ENCODE data around the gene LRP1B.

- no peak for TF ChIP-seq POLR2A (IDR thresholded peaks at IDR 0.05; ENCODE audit: low read depth, low read length)
- no peak for TF ChIP-seq TAF1 (IDR thresholded peaks at IDR 0.05; ENCODE audit: borderline replicate concordance, low read depth, low read length)
- TF ChIP-seq POLR2AphosphoS5 (IDR thresholded peaks at IDR 0.05; ENCODE audit: low read depth, low read length) = no peak
Measured at GRCh38 chr2:140200307-140200706, 1930.5 kb downstream of the LRP1B start.
